GM12873 (cell line): ENCODE data around the gene C1QTNF1.

ENCODE experiments used
- CTCF ChIP-seq: IDR thresholded peaks from 2 replicates; pipeline ENCODE4 v1.5.1; 2012; ENCODE audit warnings: low read depth, mild to moderate bottlenecking, moderate library complexity, low read length, control low read depth; ENCODE audit not compliant: insufficient read depth; ENCODE audit errors: missing control alignments

Gene C1QTNF1

GRCh38 chr17:79048826-79049755, 25.1 kb downstream of the C1QTNF1 start:
- TF ChIP-seq CTCF, result no peak

- TF ChIP-seq CTCF, result no peak
These were observed 25.9 kb downstream of the C1QTNF1 start for GRCh38 chr17:79049821-79050220.

GRCh38 chr17:79050551-79050950, 26.6 kb downstream of the C1QTNF1 start:
- no peak for TF ChIP-seq CTCF

- TF ChIP-seq CTCF, result no peak
These were observed 27.3 kb downstream of the C1QTNF1 start for GRCh38 chr17:79051306-79051705.

GRCh38 chr17:79052131-79052530, 28.2 kb downstream of the C1QTNF1 start:
- no peak for TF ChIP-seq CTCF

- no peak for TF ChIP-seq CTCF
These were observed 29.4 kb downstream of the C1QTNF1 start for GRCh38 chr17:79053251-79053925.

GRCh38 chr17:79054200-79054960, 30.4 kb downstream of the C1QTNF1 start:
- TF ChIP-seq CTCF, result no peak
